ENCODE data around the gene UBE2E1. TPM values are rescaled to one million over a fixed set of nuclear protein-coding genes. Genes with fewer than 3 reads are reported as not detected.

The UBE2E1 gene
- 100 to 1,000 TPM in 3 of 4 donors, 10 to 100 TPM in 1; 89.4 to 153 (median 121) TPM for total RNA-seq

DNA sequence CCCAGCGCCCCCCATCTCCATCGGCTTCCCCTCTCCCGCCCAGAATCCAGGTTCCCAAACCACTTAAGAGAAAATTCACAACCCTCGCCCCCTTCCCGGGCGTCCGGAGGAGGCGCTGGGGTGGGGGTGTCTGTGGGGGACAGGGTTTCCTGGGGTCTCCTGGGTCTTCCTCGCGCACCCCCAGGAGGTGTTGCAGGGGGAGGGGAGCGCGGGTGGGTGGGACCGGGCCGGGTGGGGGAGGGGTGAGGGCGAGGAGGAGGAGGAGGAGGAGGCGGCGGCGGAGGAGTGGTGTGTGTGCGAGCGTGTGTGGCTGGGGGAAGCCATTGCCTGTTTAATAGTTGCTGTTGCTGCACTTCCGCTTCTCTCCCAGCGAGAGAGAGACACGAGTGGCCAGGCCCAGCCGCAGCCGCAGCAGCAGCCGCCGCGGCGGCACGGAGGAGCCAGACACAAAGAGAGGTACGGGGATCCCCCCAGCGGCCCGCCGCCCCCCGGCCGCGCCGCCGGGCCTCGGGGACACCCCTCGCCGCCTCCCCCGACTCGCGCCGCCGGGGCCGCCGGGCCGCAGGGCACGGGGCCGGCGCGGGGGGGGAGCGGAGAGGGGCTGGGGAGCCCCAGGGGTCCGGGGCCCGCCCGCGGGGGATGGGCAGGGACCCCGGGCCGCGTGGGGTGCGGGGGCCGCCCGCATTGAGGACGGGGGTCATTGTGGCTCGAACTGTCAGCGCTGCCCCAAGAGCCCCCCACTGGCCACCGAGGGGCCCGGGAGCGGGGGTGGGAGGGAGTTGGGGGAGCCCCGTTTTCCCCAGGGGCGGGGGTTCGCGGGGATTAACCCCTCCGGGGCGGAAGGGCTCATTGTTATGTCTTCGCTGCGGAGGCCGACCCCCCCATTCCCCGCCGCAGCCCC, at the start of gene UBE2E1:
Gene UBE2E1, plus strand, starts transcription at position 323 of the 901 bp plus-strand sequence. CDS start 1,315 bp downstream, outside the sequence.
- no peaks in the 10 kb centered on the region for H3K36me3 ChIP-seq
- 0% methylated on average over 6 of the region's 82 CpGs; no CpG with 5 or more reads in 1 of the 2 donors for WGBS, 2 donors (ENCODE audit: low coverage in 1 of 2)
- peak; percentile 83 for ATAC-seq
- peak within 1 kb of the TSS; percentile 72 to 95 (median 92) for H3K27ac ChIP-seq
- peaks cover 3 to 39% (median 23%) of the 10 kb centered on the region in 3 donors for H3K4me1 ChIP-seq
- TF ChIP-seq EP300 (IDR thresholded peaks at IDR 0.05) (no peak), POLR2A (IDR thresholded peaks at IDR 0.05) (peak; percentile 44 to 61), POLR2AphosphoS5 (IDR thresholded peaks at IDR 0.05) (peak; percentile 58)
- TF ChIP-seq, protein P1, sequence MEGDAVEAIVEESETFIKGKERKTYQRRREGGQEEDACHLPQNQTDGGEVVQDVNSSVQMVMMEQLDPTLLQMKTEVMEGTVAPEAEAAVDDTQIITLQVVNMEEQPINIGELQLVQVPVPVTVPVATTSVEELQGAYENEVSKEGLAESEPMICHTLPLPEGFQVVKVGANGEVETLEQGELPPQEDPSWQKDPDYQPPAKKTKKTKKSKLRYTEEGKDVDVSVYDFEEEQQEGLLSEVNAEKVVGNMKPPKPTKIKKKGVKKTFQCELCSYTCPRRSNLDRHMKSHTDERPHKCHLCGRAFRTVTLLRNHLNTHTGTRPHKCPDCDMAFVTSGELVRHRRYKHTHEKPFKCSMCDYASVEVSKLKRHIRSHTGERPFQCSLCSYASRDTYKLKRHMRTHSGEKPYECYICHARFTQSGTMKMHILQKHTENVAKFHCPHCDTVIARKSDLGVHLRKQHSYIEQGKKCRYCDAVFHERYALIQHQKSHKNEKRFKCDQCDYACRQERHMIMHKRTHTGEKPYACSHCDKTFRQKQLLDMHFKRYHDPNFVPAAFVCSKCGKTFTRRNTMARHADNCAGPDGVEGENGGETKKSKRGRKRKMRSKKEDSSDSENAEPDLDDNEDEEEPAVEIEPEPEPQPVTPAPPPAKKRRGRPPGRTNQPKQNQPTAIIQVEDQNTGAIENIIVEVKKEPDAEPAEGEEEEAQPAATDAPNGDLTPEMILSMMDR (IDR thresholded peaks at IDR 0.05): peak in 1 of 4 experiments; percentile 12
- peak within 1 kb of the TSS; percentile 82 to 93 for H3K4me3 ChIP-seq
- no peaks in the 10 kb centered on the region for H3K27me3 ChIP-seq
- H3K9me3 ChIP-seq: no peaks in the 10 kb centered on the region

DNA sequence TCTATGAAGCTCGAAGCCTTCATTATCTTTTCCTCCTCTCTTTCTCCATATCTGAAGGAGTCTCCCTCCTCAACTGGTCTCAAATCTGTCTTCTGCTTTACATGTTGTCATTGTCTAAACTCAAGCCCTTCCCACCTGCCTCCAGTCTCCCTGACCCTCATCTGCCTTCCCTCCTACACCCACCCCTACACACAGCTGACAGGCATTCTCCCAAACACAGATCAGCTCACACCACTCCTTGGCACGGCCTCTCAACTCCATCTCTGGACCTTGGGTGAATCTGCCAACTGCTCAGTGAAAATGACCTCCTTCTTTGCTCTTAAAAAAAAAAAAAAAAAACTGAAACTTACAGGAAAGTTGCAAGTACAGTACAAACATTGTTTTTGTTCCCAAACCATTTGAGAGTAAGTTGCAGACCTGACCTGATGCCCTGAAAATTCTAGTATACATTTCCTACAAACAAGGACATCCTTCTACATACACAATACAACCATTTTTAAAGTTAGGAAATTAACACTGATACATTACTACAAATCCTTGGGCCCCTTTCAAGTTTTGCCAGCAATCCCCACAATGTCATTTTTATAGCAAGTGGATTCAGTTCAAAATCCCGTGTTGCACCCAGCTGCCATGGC, 49.4 kb upstream of the UBE2E1 start:
- no peak overlapping the region for H3K4me3 ChIP-seq
- H3K9me3 ChIP-seq: no peaks in the 10 kb centered on the region
- no peaks in the 10 kb centered on the region for H3K27me3 ChIP-seq
- no peaks in the 10 kb centered on the region for H3K36me3 ChIP-seq
- WGBS, 2 donors (ENCODE audit: low coverage in 1 of 2): 49% methylated on average over 3 of the region's 3 CpGs
- H3K27ac ChIP-seq: peak overlapping the region in 1 of 4 donors; percentile 16
- no peak for ATAC-seq
- TF ChIP-seq POLR2A (IDR thresholded peaks at IDR 0.05) (no peak), EP300 (IDR thresholded peaks at IDR 0.05) (no peak)
- TF ChIP-seq, protein P1 (IDR thresholded peaks at IDR 0.05): no peak
- H3K4me1 ChIP-seq: peaks cover 0 to 29% (median 5%) of the 10 kb centered on the region in 3 donors

DNA sequence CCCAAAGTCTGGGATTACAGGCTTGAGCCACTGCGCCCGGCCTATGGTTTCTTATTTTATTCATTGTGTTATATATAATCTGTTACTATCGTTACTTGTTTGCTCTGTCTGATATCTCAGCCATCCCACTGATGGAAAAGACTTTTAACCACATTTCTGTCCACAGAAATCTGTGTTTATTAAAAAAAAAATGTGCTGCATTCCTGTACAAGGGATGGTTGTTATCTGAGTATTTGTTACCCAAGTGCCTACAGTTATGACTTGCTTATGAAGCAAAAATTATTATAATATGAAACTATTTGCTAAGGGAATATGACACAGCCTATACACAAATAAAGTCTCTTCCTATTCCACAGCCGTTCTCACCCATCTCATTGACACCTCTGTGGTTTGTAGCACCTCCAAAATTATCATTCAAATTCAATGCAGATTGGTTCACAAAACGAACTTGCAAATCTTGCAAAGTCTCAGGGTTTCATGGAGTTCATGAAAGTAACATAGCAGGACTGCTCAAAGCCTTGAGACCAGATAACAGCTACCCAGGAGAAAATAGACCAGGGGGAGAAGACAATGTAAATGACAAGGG, 47.4 kb upstream of the UBE2E1 start:
- TF ChIP-seq EP300 (IDR thresholded peaks at IDR 0.05): no peak
- no peak for TF ChIP-seq POLR2AphosphoS5 (IDR thresholded peaks at IDR 0.05)
- TF ChIP-seq, protein P1 (IDR thresholded peaks at IDR 0.05): no peak
- no peak for TF ChIP-seq POLR2A (IDR thresholded peaks at IDR 0.05)
- no peaks in the 10 kb centered on the region for H3K27me3 ChIP-seq
- 79 to 89% methylated on average over 2 to 5 of the region's 5 CpGs for WGBS, 2 donors (ENCODE audit: low coverage in 1 of 2)

DNA sequence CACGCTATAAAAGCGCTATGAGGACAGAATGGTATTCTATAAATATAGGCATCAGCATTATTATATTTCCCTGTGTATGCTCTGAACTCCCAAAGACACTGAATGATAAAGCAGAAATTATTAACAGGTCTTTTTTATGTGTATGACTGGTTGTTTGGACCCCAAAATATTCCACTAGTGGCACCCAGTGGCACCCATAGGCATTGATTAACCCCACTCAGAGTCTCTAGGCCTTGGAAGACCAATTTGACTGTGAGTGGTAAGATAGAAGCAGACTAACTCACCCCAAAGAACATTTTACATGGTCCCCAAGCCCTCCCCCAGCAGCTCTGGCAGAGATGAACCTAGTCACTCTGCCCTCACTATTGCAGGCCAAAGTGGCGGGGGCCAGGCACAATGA, 45.4 kb upstream of the UBE2E1 start:
- Histone ChIP-seq H3K9me3 (no peaks in the 10 kb centered on the region), H3K36me3 (no peaks in the 10 kb centered on the region), H3K4me3 (no peak overlapping the region), H3K4me1 (peaks cover 0 to 39% (median 0%) of the 10 kb centered on the region in 3 donors), H3K27ac (no peak overlapping the region), H3K27me3 (no peaks in the 10 kb centered on the region)
- ATAC-seq: no peak
- TF ChIP-seq POLR2AphosphoS5 (IDR thresholded peaks at IDR 0.05) (no peak), POLR2A (IDR thresholded peaks at IDR 0.05) (no peak), EP300 (IDR thresholded peaks at IDR 0.05) (no peak)
- TF ChIP-seq, protein P1 (IDR thresholded peaks at IDR 0.05): no peak
- WGBS, 2 donors (ENCODE audit: low coverage in 1 of 2): 94 to 100% methylated on average over 2 to 3 of the region's 3 CpGs

More for the DNA sequence above, 47.4 kb upstream of the UBE2E1 start:
- Histone ChIP-seq H3K4me1 (peaks cover 0 to 34% (median 0%) of the 10 kb centered on the region in 3 donors), H3K27ac (no peak overlapping the region), H3K36me3 (no peaks in the 10 kb centered on the region), H3K9me3 (no peaks in the 10 kb centered on the region), H3K4me3 (no peak overlapping the region)
- ATAC-seq: no peak

All from gastroesophageal sphincter (tissue), 4 donors.